WERI-Rb-1 (cell line): ENCODE results near the gene LRRC46.

Experiments
- DNase-seq: peaks from one replicate; pipeline ENCODE4 v3.0.0-alpha.2; 2020
- H3K27ac ChIP-seq: fragments of 250-450 bp; sonication (Bioruptor Pico); 2 replicates; pipeline ENCODE4 v1.5.1; 2020; ENCODE audit warnings: mild to moderate bottlenecking, moderate library complexity
- H3K27me3 ChIP-seq: fragments of 250-450 bp; sonication (Bioruptor Pico); 2 replicates; pipeline ENCODE4 v1.5.1; 2021; ENCODE audit warnings: mild to moderate bottlenecking, low read depth, moderate library complexity; ENCODE audit not compliant: insufficient read depth, severe bottlenecking
- H3K36me3 ChIP-seq: fragments of 250-450 bp; sonication (Bioruptor Pico); 2 replicates; pipeline ENCODE4 v1.5.1; 2020; ENCODE audit warnings: mild to moderate bottlenecking, moderate library complexity
- H3K4me3 ChIP-seq: 2 replicates; pipeline ENCODE4 v1.5.1; 2011; ENCODE audit warnings: low read depth, mild to moderate bottlenecking, control low read depth, low read length
- H3K9me3 ChIP-seq: fragments of 250-450 bp; sonication (Bioruptor Pico); 2 replicates; pipeline ENCODE4 v1.5.1; 2021; ENCODE audit warnings: mild to moderate bottlenecking, moderate library complexity; ENCODE audit not compliant: severe bottlenecking
- TF ChIP-seq, protein P1 (sequence below): IDR thresholded peaks from 2 replicates; pipeline ENCODE4 v1.5.1; 2011; ENCODE audit warnings: low read depth, mild to moderate bottlenecking, control low read depth, inconsistent platforms, low read length

The LRRC46 gene

DNA sequence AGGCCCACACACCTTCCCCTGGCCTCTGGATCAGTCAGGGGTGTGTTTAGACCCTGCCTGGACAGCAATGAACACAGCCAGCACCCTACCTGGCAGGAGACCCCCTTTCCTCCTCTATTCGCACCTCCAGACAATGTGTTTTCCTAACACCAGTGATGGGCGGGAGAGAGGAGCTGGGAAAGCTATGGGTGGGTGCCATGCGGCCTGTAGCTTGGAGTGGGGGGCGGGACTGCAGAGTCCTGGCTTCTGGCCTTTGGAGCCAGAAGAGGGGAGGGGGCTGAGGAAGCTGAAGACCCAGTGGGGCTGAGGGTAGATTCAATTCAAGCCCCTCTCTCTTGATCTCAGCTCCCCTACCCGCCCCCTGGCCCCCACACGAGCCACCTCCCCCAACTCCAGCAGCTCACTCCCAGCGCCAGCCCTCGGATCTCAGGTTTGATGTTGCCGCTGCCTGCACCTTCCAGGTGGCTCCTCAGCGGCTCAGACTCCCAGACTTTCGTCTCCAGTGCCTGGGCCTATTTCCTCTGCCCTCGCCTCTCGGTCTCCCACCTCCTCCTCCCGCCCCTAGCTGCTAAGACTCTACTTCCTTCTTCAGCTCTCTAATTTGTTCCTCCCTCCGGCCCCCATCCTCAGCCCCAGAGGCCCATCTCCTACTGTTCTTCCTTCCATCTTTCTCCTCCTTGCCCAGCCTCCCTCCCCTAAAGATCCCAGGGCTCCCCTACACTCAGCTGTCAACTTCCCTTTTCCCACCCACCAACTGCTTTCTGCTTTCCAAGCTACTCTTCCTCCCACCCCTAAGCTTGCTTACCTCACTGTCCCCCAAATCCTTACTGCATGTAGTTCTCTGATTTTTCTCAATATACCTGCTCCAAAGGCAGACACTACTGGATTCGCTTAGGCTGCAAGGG, 26.3 kb downstream of the LRRC46 start:
- Histone ChIP-seq H3K36me3 (no peaks in the 10 kb centered on the region), H3K4me3 (no peak overlapping the region), H3K27ac (no peak overlapping the region), H3K27me3 (no peaks in the 10 kb centered on the region), H3K9me3 (no peaks in the 10 kb centered on the region)
- TF ChIP-seq, protein P1, sequence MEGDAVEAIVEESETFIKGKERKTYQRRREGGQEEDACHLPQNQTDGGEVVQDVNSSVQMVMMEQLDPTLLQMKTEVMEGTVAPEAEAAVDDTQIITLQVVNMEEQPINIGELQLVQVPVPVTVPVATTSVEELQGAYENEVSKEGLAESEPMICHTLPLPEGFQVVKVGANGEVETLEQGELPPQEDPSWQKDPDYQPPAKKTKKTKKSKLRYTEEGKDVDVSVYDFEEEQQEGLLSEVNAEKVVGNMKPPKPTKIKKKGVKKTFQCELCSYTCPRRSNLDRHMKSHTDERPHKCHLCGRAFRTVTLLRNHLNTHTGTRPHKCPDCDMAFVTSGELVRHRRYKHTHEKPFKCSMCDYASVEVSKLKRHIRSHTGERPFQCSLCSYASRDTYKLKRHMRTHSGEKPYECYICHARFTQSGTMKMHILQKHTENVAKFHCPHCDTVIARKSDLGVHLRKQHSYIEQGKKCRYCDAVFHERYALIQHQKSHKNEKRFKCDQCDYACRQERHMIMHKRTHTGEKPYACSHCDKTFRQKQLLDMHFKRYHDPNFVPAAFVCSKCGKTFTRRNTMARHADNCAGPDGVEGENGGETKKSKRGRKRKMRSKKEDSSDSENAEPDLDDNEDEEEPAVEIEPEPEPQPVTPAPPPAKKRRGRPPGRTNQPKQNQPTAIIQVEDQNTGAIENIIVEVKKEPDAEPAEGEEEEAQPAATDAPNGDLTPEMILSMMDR, result no peak
- no peak for DNase-seq

DNA sequence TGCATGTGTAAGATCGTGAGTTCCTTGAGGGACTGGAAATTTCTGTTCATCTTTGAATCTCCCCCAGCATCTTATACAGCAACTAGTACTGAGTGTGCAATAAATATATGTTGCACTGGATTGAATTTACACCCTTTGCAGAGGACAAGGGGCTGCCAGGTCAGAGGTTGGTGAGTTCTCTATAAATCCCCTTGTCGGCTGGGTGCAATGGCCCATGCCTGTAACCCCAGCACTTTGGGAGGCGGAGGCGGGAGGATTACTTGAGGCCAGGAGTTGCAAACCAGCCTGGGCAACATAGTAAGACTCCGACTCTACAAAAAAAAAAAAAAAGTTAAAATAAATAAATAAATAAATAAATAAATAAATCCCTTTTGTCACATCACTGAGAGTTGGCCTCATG, 28.9 kb downstream of the LRRC46 start:
- Histone ChIP-seq H3K27me3 (no peaks in the 10 kb centered on the region), H3K27ac (no peak overlapping the region), H3K36me3 (no peaks in the 10 kb centered on the region), H3K9me3 (no peaks in the 10 kb centered on the region), H3K4me3 (no peak overlapping the region)
- no peak for DNase-seq
- TF ChIP-seq, protein P1, result no peak

DNA sequence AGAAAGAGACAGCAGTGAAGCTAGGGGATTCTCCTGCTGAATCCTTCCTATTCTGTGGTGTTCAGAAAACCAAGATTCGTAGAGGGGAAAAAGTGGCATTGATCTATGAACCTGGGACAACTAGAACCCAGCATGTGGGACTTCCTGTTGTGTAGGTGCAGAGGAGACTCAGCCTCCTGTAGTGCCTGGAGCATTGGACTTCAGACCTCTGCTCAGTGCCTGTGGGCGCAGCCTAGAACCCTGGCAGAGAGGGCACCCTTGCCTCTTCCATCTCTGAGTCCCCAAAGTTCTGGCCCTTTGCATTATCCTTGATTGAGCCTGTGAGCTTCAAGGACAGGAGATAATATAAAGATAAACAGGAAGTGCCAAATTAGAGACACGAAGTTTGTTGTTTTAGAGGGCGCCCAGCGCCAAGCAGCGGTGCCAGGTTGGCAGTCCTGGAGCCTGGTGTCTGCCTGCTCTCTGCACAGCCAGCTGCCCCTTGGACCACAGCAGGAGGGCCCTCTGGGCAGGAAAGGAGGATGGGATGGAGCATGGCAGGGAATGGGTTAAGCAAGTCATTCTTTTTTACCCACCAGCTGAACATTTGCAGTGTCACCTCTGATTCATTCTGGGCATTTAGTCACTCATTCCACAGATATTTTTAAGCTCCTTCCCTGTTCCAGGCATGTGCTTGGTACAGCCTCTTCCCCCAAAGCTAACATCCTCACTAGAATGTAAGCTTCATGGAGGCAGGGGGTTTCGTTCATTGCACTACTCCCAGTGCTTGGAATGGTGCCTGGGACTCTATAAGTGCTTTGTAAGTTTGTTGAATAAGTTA, 31.4 kb downstream of the LRRC46 start:
- Histone ChIP-seq H3K27me3 (no peaks in the 10 kb centered on the region), H3K27ac (no peak overlapping the region)

DNA sequence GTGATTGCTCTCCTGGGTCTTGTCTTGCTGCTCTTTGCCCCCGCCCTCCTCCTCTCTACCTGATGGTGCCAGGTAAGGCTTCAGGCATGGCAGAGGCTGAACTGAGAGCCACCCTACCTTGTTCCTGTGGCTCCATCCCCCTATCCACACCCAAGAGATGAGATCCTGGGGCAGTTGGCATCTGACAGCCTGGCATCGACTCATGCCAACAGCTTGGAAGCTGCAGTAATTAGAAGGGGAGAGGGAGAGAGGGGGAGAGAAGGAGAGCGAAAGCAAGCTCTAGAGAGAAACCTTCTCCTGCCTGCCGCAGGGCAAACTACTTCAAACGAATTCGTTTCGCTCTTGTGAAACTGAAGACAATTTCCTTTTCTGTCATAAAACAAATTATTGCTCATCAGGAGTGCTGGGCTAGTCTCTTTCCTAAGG, 33.3 kb downstream of the LRRC46 start:
- TF ChIP-seq, protein P1, result no peak
- no peaks in the 10 kb centered on the region for H3K9me3 ChIP-seq
- no peak for DNase-seq
- no peaks in the 10 kb centered on the region for H3K36me3 ChIP-seq
- no peak overlapping the region for H3K27ac ChIP-seq
- no peaks in the 10 kb centered on the region for H3K27me3 ChIP-seq
- no peak overlapping the region for H3K4me3 ChIP-seq

More for the DNA sequence above, 31.4 kb downstream of the LRRC46 start:
- no peaks in the 10 kb centered on the region for H3K36me3 ChIP-seq
- no peak overlapping the region for H3K4me3 ChIP-seq
- TF ChIP-seq, protein P1, result no peak
- no peaks in the 10 kb centered on the region for H3K9me3 ChIP-seq
- no peak for DNase-seq

DNA sequence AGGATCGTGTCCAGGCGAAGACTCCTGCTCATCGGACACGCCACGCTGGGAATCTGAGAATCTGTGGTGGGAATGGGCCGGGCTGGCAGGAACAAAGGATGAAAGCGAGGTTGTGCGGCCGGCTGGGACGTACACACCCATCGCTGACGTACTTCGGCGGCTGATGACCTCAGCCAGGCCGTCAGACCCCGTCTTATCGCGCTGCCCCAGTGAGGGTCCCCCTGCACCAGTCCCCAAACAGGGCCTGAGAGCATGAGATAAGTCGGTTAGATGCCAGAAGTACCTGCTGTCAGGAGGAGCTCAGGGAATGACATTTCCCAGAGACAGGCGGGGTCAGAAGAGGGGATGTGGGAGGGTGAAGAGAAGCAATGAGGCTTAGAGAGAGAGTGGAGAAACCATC, 35.5 kb downstream of the LRRC46 start:
- H3K4me3 ChIP-seq, result no peak overlapping the region
- TF ChIP-seq, protein P1, result no peak
- no peaks in the 10 kb centered on the region for H3K27me3 ChIP-seq
- H3K9me3 ChIP-seq, result no peaks in the 10 kb centered on the region
- DNase-seq, result no peak
- no peaks in the 10 kb centered on the region for H3K36me3 ChIP-seq
- no peak overlapping the region for H3K27ac ChIP-seq
